ENCODE measurements around the gene FABP7. TPM values are rescaled to one million over a fixed set of nuclear protein-coding genes. Genes with fewer than 3 reads are reported as not detected.

The FABP7 gene
- total RNA-seq, 1 experiment from 2014 or later = not detected

- RAD21 ChIA-PET (ENCODE audit: low non-redundant PET in 1 of 2, low total read pairs in 2 of 2, uncharacterized antibody in 2 of 2, unreplicated experiment in 2 of 2) = no interaction called here
- H3K79me2 ChIP-seq (ENCODE audit: insufficient read depth, low read length) = no peaks in the 10 kb centered on the region
- H4K20me1 ChIP-seq (ENCODE audit: insufficient read depth) = no peaks in the 10 kb centered on the region
- CTCF ChIA-PET = no interaction called here
- ATAC-seq = no peak
- no peaks in the 10 kb centered on the region for H3K4me1 ChIP-seq (ENCODE audit: control insufficient read depth in 1 of 2, insufficient read depth in 2 of 2, low read length in 2 of 2)
- no peak overlapping the region for H3K4me2 ChIP-seq (ENCODE audit: low read length)
- no peak for TF ChIP-seq ZBTB33 (IDR thresholded peaks at IDR 0.05; ENCODE audit: extremely low read depth, insufficient replicate concordance, low read length)
- no peak for TF ChIP-seq EGR1 (IDR thresholded peaks at IDR 0.05; ENCODE audit: low read depth)
- TF ChIP-seq TCF7L2 (IDR thresholded peaks at IDR 0.05; ENCODE audit: borderline replicate concordance, extremely low read depth, insufficient read depth, insufficient read length) = no peak
- no peak for TF ChIP-seq CTCF (IDR thresholded peaks at IDR 0.05 in 2 of 3, conservative IDR thresholded peaks at IDR 0.05 in 1 of 3; ENCODE audit: borderline replicate concordance in 1 of 3, insufficient read depth in 1 of 3, low read depth in 2 of 3, low read length in 2 of 3)
- no peak for TF ChIP-seq YY1 (IDR thresholded peaks at IDR 0.05; ENCODE audit: extremely low read depth, insufficient replicate concordance, low read depth, low read length)
- no peak for TF ChIP-seq JUND (IDR thresholded peaks at IDR 0.05)
- no peak for TF ChIP-seq SP1 (IDR thresholded peaks at IDR 0.05; ENCODE audit: low read depth)
- TF ChIP-seq CBX3 (IDR thresholded peaks at IDR 0.05; ENCODE audit: low read depth) = no peak
- no peak for TF ChIP-seq ATF3 (IDR thresholded peaks at IDR 0.05)
- H3K27me3 ChIP-seq (ENCODE audit: insufficient read depth, low read length) = no peaks in the 10 kb centered on the region
- H3K27ac ChIP-seq (ENCODE audit: low read depth, low read length) = no peak overlapping the region
- POLR2A ChIA-PET = no interaction called here
- H3K9ac ChIP-seq (ENCODE audit: low read length) = no peak overlapping the region
- no peak overlapping the region for H2AFZ ChIP-seq (ENCODE audit: low read depth, low read length, poor library complexity, severe bottlenecking)
- no peaks in the 10 kb centered on the region for H3K9me3 ChIP-seq (ENCODE audit: control insufficient read depth in 1 of 2, insufficient read depth in 1 of 2, low read depth in 1 of 2, low read length in 2 of 2)
- DNase-seq (ENCODE audit: low read depth, low spot score) = no peak
- BruUV-seq (replicated peaks) = no TSS peak
- no peak overlapping the region for H3K4me3 ChIP-seq (replicated peaks in 1 of 2; ENCODE audit: low read depth in 1 of 2, low read length in 2 of 2)
- no peaks in the 10 kb centered on the region for H3K36me3 ChIP-seq (ENCODE audit: control insufficient read depth in 1 of 2, insufficient read depth in 2 of 2, low read length in 2 of 2)
- intact Hi-C loops (cut with micrococcal nuclease) = no loop called here
- H3K9me2 ChIP-seq (ENCODE audit: insufficient read depth) = no peaks in the 10 kb centered on the region
Observed at GRCh38 chr6:122821095-122821494, 41.6 kb downstream of the FABP7 start.
